Body of pancreas (tissue), 4 donors: ENCODE measurements around the gene RPP30. TPM values are rescaled to one million over a fixed set of nuclear protein-coding genes. Genes with fewer than 3 reads are reported as not detected.
"Not testable (repeated sequence)": the region's sequence is repeated elsewhere in the genome, so short reads cannot be mapped to it uniquely, and the experiment has no call there.

Source experiments
- ATAC-seq: fragments of 150-250 bp; one replicate; pipeline ENCODE4 v1.9.1; 2016
- DNase-seq, 4 donors: peaks; one replicate each; pipeline ENCODE4 v3.0.0-alpha.2; 2019
- H3K27ac ChIP-seq, 4 donors: fragments of 200-600 bp; sonication (generic); 1 replicate in 3 of 4; 2 replicates in 1 of 4; pipeline versions ENCODE4 v1.5.1 to v1.6.1; 2016 to 2019; ENCODE audit warnings: mild to moderate bottlenecking in 1 of 4, mixed read lengths in 1 of 4, moderate library complexity in 1 of 4
- H3K27me3 ChIP-seq, 2 donors: fragments of 200-600 bp; sonication (generic); one replicate each; pipeline ENCODE4 v1.6.0; 2016; ENCODE audit warnings: mild to moderate bottlenecking in 1 of 2
- H3K36me3 ChIP-seq, 2 donors: fragments of 200-600 bp; sonication (generic); replicated peaks in 1 of 2; 2 replicates each; pipeline ENCODE4 v1.5.1; 2016; ENCODE audit warnings: low read depth in 2 of 2; ENCODE audit not compliant: insufficient read depth in 1 of 2
- H3K4me1 ChIP-seq: fragments of 200-600 bp; sonication (generic); one replicate; pipeline ENCODE4 v1.6.0; 2016
- H3K4me3 ChIP-seq, 2 donors: fragments of 200-600 bp; sonication (generic); 1 replicate in 1 of 2; 2 replicates in 1 of 2; pipeline ENCODE4 v1.5.1; 2016 to 2019
- H3K9me3 ChIP-seq, 3 donors: fragments of 200-600 bp; sonication (generic); 1 replicate in 2 of 3; 2 replicates in 1 of 3; pipeline ENCODE4 v1.5.1; 2016
- CTCF ChIP-seq, 7 experiments: fragments of 450-650 bp in 4 of 7; fragments of 200-600 bp in 3 of 7; sonication (generic) in 3 of 7; IDR thresholded peaks; one replicate each; pipeline ENCODE4 v1.5.1; 2016 to 2019; ENCODE audit warnings: antibody characterized with exemption in 7 of 7
- POLR2A ChIP-seq, 3 donors: fragments of 450-650 bp; IDR thresholded peaks; one replicate each; pipeline ENCODE4 v1.6.1; 2016; ENCODE audit warnings: antibody characterized with exemption in 3 of 3, mild to moderate bottlenecking in 2 of 3
- WGBS, 2 donors: methylation state at CpG; one replicate each; pipeline ENCODE4 v1.1.5; 2017; 5-methylcytosine and 5-hydroxymethylcytosine counted together
- intact Hi-C: fragments of 100-400 bp; cut with DNase I; formaldehyde crosslinking; loops from one replicate; pipeline ENCODE4 v1.15.1; 2023
- total RNA-seq, 2 donors: library from RNA; depleted of rRNA; stranded (reverse); fragments of >200 nt; gene quantifications; one replicate each; pipeline ENCODE4 v1.1.0, GENCODE V29; 2016

The RPP30 gene
- total RNA-seq, 2 donors from 2014 or later: 13.5 to 22.8 TPM

- intact Hi-C loops: no loop called here
- TF ChIP-seq POLR2A (IDR thresholded peaks at IDR 0.05): no peak
- no peak for TF ChIP-seq CTCF (IDR thresholded peaks at IDR 0.05)
- Histone ChIP-seq H3K4me1 (no peaks in the 10 kb centered on the region), H3K27me3 (no peaks in the 10 kb centered on the region), H3K36me3 (peaks cover 0 to 2% of the 10 kb centered on the region in 2 donors), H3K9me3 (no peaks in the 10 kb centered on the region), H3K27ac (no peak overlapping the region), H3K4me3 (no peak overlapping the region)
- DNase-seq (no peak), ATAC-seq (no peak)
- 87 to 93% methylated on average over 2 of the region's 2 CpGs for WGBS, 2 donors
These were observed 7.3 kb downstream of the RPP30 start for GRCh38 chr10:90879062-90879461.

- H3K4me3 ChIP-seq, DNase-seq, ATAC-seq, H3K27ac ChIP-seq, H3K36me3 ChIP-seq, H3K4me1 ChIP-seq, H3K27me3 ChIP-seq, intact Hi-C loops, H3K9me3 ChIP-seq: not testable (repeated sequence)
- peak; percentile 53 to 60 (median 55) for TF ChIP-seq CTCF (IDR thresholded peaks at IDR 0.05)
- WGBS, 2 donors: 73 to 74% methylated on average over 8 of the region's 8 CpGs
These were observed 8.4 kb downstream of the RPP30 start for GRCh38 chr10:90880059-90880719.

GRCh38 chr10:90884431-90884830, 12.7 kb downstream of the RPP30 start:
- Histone ChIP-seq H3K27ac (no peak overlapping the region), H3K4me3 (no peak overlapping the region), H3K27me3 (no peaks in the 10 kb centered on the region), H3K9me3 (no peaks in the 10 kb centered on the region), H3K4me1 (no peaks in the 10 kb centered on the region), H3K36me3 (peaks cover 0 to 15% of the 10 kb centered on the region in 2 donors)
- DNase-seq (no peak), ATAC-seq (no peak)
- WGBS, 2 donors: 85 to 94% methylated on average over 3 of the region's 3 CpGs
- intact Hi-C loops: no loop called here
- TF ChIP-seq POLR2A (IDR thresholded peaks at IDR 0.05) (no peak), CTCF (IDR thresholded peaks at IDR 0.05) (no peak)

GRCh38 chr10:90885176-90885575, 13.4 kb downstream of the RPP30 start:
- H3K27me3 ChIP-seq: no peaks in the 10 kb centered on the region
- no peaks in the 10 kb centered on the region for H3K9me3 ChIP-seq
- ATAC-seq (no peak), DNase-seq (no peak)
- H3K27ac ChIP-seq: no peak overlapping the region
- H3K36me3 ChIP-seq: peaks cover 0 to 15% of the 10 kb centered on the region in 2 donors
- intact Hi-C loops: no loop called here
- TF ChIP-seq CTCF (IDR thresholded peaks at IDR 0.05) (no peak), POLR2A (IDR thresholded peaks at IDR 0.05) (no peak)
- H3K4me3 ChIP-seq: no peak overlapping the region
- WGBS, 2 donors: 88 to 92% methylated on average over 1 of the region's 1 CpG
- no peaks in the 10 kb centered on the region for H3K4me1 ChIP-seq

- TF ChIP-seq CTCF (IDR thresholded peaks at IDR 0.05) (no peak), POLR2A (IDR thresholded peaks at IDR 0.05) (no peak)
- whole genome bisulfite sequencing, 2 donors: 53 to 56% methylated on average over 6 of the region's 6 CpGs
- Histone ChIP-seq H3K4me3 (no peak overlapping the region), H3K9me3 (no peaks in the 10 kb centered on the region), H3K27ac (no peak overlapping the region), H3K4me1 (no peaks in the 10 kb centered on the region), H3K27me3 (no peaks in the 10 kb centered on the region), H3K36me3 (peaks cover 0 to 15% of the 10 kb centered on the region in 2 donors)
- intact Hi-C loops: no loop called here
- DNase-seq (no peak), ATAC-seq (no peak)
These were observed 15.8 kb downstream of the RPP30 start for GRCh38 chr10:90887555-90887954.
